GM19372 (cell line): ENCODE data around the gene PAEP.

ENCODE experiments used
- ATAC-seq: cut with Tn5 transposase; IDR thresholded peaks from one replicate; pipeline ENCODE4 v1.9.1; 2021; ENCODE audit warnings: mild to moderate bottlenecking, low read depth, moderate library complexity; ENCODE audit not compliant: unreplicated experiment

The PAEP gene

DNA sequence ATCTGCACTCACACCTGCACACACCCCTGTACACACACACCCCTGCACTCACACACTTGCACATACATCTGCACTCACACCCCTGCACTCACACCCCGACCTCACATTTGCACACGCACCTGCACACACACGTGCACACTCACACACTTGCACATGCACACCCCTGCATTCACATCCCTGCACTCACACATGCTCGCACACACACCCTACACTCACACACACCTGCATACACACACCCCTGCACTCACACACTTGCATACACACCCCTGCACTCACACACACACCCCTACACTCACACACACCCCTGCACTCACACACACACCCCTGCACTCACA, 50.3 kb downstream of the PAEP start:
- ATAC-seq: no peak

DNA sequence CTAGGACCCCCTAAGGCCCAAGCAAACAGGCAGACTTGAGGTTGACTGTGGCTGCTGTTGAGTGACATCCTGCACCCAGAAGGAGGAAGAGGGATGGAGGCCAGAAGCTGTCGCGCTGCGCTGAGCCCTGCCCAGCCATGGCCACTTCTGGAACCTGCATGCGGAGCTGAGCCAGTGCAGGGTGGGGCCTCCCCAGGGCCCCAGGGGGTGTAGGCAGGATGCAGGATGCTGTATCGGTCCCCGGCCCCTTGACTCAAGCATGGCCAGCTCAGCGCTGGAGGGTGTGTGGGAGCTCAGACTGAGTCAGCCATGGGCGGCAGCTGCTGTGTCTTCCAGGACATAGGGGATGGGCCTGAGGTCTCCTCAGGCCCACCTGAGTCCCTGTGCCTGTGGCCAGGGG, 50.9 kb downstream of the PAEP start:
- no peak for ATAC-seq

DNA sequence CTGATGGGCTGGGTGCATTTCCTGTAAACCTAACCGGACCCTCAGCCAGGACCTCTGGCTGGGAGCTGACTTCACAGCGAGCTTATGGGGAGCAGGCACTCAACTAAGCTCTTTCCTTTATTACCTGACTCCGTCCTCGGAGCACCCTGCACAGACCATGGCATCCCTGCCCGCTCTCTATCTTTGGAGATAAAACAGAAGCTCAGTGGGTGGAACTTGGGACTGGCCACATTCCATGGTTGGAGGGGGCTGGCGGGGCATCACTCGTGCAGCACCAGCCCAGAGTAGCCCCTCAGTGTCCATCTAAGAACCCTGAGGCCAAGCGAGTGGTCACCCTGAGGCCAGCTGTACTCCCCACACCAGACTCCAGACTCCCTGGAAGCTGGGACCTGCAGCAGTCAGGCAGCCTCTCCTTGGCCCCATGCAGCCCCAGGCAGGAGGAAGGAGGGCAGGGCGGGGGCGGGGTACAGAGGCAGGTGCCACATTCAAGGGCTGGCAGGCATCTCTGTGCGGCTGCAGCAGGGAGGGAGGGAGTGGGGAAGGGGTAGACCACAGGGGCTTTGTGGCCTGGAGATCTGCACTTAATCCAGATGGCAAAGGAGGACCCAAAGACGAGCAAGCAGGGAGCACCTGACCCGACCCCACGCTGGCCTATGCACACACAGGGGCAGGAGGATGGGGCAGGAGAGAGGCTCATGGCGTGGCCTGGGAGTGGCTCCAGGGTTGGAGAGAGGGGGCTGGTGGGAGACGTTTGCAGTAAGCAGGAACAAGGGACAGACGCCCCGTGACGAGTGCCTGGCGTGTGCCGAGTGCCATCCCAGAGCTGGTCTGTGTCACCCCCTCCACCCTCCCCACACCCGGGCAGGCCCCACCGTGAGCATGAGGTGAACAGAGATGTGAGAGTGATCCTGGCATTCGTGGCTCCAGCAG, 51.7 kb downstream of the PAEP start:
- ATAC-seq: no peak

DNA sequence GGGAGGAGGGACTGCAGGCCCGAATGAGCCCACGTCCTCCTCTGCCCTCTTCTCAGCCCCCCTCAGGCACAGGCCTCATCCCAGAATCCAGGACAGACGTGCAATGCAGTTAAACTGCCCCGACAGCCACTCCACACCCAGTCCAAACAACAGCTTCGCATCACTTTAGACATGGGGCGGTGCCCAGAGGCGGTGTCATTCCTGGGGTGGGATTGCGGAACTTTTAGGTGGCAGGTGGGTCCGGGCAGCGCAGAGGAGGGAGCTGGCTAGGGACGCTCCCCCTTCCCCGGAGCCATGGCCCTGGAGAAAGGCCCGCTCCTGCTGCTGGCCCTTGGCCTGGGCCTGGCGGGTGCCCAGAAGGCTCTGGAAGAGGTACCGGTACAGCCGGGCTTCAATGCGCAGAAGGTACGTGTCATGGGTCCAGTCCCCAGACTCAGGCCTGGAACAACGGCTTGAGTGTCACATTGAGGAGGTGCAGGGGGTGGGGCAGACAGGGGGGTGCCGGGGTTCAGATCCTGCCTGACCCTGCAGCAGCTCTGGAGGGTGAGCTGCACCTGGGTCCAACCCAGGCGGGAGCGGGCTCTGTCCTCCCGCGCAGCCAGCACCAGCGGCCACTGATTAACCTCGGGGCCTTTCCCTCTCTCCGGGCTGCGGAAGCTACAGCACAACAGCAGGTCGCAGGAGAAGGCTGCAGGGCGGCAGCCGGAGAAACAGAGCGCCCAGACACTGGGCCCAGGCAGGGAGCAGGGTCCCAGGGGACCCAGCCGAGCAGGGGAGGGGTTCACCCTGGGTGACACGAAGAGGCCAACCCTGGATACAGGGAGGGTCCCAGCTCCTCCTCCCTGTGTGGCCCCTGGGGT, 52.6 kb downstream of the PAEP start:
- ATAC-seq: no peak

DNA sequence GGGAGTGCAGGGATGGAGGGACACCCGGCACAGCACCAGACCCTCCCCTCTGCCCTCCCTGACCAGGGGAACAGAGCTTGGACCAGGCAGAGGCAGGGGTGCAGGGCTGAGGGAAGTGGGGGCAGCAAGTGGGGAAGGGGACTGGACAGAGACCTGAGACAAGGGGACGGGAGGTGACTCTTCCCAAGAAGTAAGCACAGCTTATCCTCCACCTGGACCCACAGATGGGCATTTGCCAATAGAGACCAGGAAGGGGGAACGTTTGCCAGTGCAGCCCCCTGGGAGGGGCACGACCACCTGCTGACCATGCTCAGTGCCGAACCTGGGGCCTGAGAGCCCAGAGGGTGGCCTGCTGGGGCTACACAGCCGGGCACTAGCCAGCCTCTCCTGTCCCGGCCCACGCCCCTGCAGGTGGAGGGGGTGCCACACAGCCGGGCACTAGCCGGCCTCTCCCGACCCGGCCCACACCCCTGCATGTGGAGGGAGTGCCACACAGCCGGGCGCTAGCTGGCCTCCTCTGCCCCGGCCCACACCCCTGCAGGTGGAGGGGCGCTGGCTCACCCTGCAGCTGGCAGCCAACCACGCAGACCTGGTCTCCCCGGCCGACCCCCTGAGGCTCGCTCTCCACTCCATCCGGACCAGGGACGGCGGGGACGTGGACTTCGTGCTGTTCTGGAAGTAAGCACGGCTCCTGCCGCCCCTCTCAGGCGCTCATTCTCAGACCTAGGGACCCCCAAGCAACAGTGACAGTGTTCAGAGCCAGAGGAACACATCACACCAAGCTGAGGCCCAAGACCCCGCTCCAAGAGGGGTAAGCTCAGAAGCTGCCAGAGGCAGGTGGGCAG, 53.5 kb downstream of the PAEP start:
- ATAC-seq: no peak

DNA sequence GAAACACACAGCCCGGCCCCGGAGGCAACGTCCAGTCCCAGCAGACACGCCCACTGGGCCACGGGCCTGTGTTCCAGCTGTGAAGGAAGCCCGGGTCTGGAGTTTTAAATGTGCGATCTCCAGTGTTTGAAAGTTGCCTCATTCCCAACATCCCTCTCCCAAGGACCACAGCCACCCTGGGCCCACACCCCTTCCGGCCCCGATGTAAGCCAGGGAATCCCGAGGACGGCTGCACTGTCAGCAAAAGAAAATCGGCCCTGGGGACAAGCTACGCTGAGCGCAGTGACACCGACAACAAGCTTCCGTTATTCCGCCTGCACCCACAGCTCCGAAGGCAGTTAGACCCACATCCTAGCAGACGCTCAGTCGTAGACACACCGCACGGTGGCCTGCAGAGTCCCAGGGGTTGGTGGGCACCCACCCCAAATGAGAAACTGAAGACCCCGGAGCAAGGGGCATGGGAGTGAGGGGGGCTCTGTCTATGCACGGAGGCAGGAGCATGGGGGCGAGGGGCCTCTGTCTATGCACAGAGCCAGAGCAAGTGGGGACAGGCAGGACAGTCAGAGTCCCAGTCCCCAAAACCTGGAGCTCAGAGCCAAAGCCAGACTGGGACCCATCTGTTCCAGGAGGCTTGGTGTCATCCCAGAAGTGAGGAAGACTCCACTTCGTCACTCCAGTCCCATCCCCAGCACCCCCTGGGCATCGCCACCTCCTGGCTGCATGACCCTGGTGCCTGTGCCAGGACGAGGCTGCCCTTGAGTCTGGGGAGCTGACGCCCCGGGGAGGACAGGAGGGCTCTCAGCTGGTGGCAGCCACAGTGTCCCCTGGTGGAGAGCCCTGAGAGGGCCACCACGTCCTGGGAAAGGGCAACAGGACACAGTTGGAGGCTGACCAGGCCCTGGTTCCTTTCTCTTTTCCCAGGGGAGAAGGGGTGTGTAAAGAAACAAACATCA, 54.4 kb downstream of the PAEP start:
- ATAC-seq: no peak
